Type B pancreatic cell (in vitro differentiated cells): ENCODE results near the gene RABL6. TPM values are rescaled to one million over a fixed set of nuclear protein-coding genes. Genes with fewer than 3 reads are reported as not detected.
"Not testable (repeated sequence)": the region's sequence is repeated elsewhere in the genome, so short reads cannot be mapped to it uniquely, and the experiment has no call there.

Experiments used
- DNase-seq: peaks from one replicate; pipeline ENCODE4 v3.0.0; 2021; ENCODE audit warnings: mixed read lengths; ENCODE audit not compliant: unreplicated experiment; ENCODE audit errors: extremely low spot score
- H3K27ac Mint-ChIP-seq: 2 replicates; pipeline ENCODE4 v1.8.0; 2021; ENCODE audit warnings: mild to moderate bottlenecking, mixed read lengths
- H3K27me3 Mint-ChIP-seq: 2 replicates; pipeline ENCODE4 v1.8.0; 2021; ENCODE audit warnings: mixed read lengths
- H3K36me3 Mint-ChIP-seq: 2 replicates; pipeline ENCODE4 v1.8.0; 2021; ENCODE audit warnings: mixed read lengths
- H3K4me1 Mint-ChIP-seq: one replicate; pipeline ENCODE4 v1.8.0; 2021; ENCODE audit warnings: mixed read lengths; ENCODE audit not compliant: unreplicated experiment
- H3K4me3 Mint-ChIP-seq: 2 replicates; pipeline ENCODE4 v1.8.0; 2021; ENCODE audit warnings: mild to moderate bottlenecking, mixed read lengths
- H3K9me3 Mint-ChIP-seq: 2 replicates; pipeline ENCODE4 v1.8.0; 2021; ENCODE audit warnings: mixed read lengths
- CTCF ChIP-seq: fragments of 200-600 bp; sonication (generic); conservative IDR thresholded peaks from 2 replicates; pipeline ENCODE4 v1.5.0; 2021; ENCODE audit warnings: antibody characterized with exemption, mild to moderate bottlenecking
- total RNA-seq: library from RNA; stranded (reverse); gene quantifications from 2 replicates; pipeline ENCODE4 v1.2.1, GENCODE V29; 2021; ENCODE audit warnings: low replicate concordance

The RABL6 gene
- total RNA-seq, 1 donor from 2014 or later: 112 TPM

GRCh38 chr9:136839229-136840139 is 31.7 kb downstream of the RABL6 start:
- TF ChIP-seq CTCF: no peak
- H3K9me3 Mint-ChIP-seq: no peaks in the 10 kb centered on the region
- H3K27ac Mint-ChIP-seq: peak overlapping the region; percentile 52
- DNase-seq: no peak
- H3K36me3 Mint-ChIP-seq: no peaks in the 10 kb centered on the region
- no peaks in the 10 kb centered on the region for H3K27me3 Mint-ChIP-seq
- peaks cover 6% of the 10 kb centered on the region for H3K4me1 Mint-ChIP-seq
- peak overlapping the region; percentile 48 for H3K4me3 Mint-ChIP-seq

GRCh38 chr9:136840140-136840876 is 32.6 kb downstream of the RABL6 start:
- Mint-ChIP-seq H3K4me1 (peaks cover 6% of the 10 kb centered on the region), H3K4me3 (peak overlapping the region; percentile 48), H3K9me3 (no peaks in the 10 kb centered on the region), H3K36me3 (no peaks in the 10 kb centered on the region), H3K27me3 (no peaks in the 10 kb centered on the region), H3K27ac (peak overlapping the region; percentile 52)
- no peak for DNase-seq
- TF ChIP-seq CTCF: no peak

GRCh38 chr9:136840877-136841645 is 33.3 kb downstream of the RABL6 start:
- no peaks in the 10 kb centered on the region for H3K36me3 Mint-ChIP-seq
- H3K27me3 Mint-ChIP-seq: no peaks in the 10 kb centered on the region
- peak overlapping the region; percentile 75 for H3K27ac Mint-ChIP-seq
- no peak for TF ChIP-seq CTCF
- H3K4me1 Mint-ChIP-seq: peaks cover 6% of the 10 kb centered on the region
- no peaks in the 10 kb centered on the region for H3K9me3 Mint-ChIP-seq
- DNase-seq: no peak
- H3K4me3 Mint-ChIP-seq: peak overlapping the region; percentile 25

GRCh38 chr9:136841646-136842379 is 34.1 kb downstream of the RABL6 start:
- H3K9me3 Mint-ChIP-seq: not testable (repeated sequence)

GRCh38 chr9:136842380-136842948 is 34.7 kb downstream of the RABL6 start, which contains the start of gene AJM1:
TSS of gene AJM1 (plus strand) at chr9:136842478. CDS start at chr9:136844415, 1,937 bp downstream.
- DNase-seq: peak; percentile 90
- peak; percentile 96 for TF ChIP-seq CTCF
- Mint-ChIP-seq H3K4me3 (peak within 1 kb of the TSS; percentile 76), H3K27ac (peak within 1 kb of the TSS; percentile 75)
- not testable (repeated sequence) for H3K4me1 Mint-ChIP-seq, H3K27me3 Mint-ChIP-seq, H3K36me3 Mint-ChIP-seq, H3K9me3 Mint-ChIP-seq

More at GRCh38 chr9:136841646-136842379, 34.1 kb downstream of the RABL6 start:
- H3K4me1 Mint-ChIP-seq, H3K36me3 Mint-ChIP-seq, DNase-seq, H3K27me3 Mint-ChIP-seq: not testable (repeated sequence)
- peak overlapping the region; percentile 75 for H3K27ac Mint-ChIP-seq
- H3K4me3 Mint-ChIP-seq: peak overlapping the region; percentile 76

- not testable (repeated sequence) for H3K4me1 Mint-ChIP-seq, H3K27me3 Mint-ChIP-seq, H3K27ac Mint-ChIP-seq, H3K36me3 Mint-ChIP-seq, H3K9me3 Mint-ChIP-seq, DNase-seq
- peak overlapping the region; percentile 17 for H3K4me3 Mint-ChIP-seq
These were observed 35.5 kb downstream of the RABL6 start for GRCh38 chr9:136843159-136843800.
